Kidney capillary endothelial cell (primary cell): Measurements from ENCODE around the gene SUN2.

ENCODE experiments used
- DNase-seq: peaks from one replicate; pipeline ENCODE4 v3.0.0-alpha.2; 2018; ENCODE audit warnings: low spot score

SUN2 gene

DNA sequence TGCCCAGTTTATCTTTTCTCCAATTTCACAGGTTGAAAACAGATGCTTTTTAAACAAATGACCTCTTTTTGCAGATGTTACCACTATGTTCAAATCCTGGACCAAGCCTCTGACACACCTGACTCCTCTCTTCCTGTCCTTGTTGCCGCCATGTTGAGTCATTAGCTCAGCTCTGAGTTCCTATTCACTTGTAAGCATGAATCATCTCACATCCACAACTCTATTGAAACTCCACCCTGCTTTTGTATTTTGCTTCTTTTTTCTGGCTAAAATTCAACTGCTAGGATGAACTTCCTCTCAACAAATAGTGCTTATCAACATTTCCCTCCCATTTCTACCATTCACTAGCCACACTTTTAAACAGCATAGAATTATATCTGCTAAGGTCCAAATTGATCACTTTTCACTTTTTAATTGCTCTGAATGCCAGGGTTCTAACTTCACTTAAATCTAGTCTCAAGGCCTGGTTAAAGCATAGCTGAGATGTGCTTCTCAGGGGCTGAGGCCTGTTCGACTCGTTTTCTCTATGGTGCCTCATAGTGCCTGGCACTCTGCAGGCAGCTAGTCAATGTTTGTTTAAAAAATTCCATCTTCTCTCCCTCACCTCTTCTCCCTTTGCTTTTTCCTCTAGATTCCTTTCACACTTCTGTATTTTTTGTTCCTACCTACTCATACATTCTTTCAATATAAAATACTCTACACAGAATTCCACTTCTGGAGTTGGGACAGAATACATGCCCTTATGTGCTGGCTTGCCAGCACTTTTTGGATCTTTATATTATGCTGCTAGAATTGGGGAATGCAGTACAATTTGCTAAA, 59.0 kb downstream of the SUN2 start:
- peak; percentile 88 for DNase-seq

DNA sequence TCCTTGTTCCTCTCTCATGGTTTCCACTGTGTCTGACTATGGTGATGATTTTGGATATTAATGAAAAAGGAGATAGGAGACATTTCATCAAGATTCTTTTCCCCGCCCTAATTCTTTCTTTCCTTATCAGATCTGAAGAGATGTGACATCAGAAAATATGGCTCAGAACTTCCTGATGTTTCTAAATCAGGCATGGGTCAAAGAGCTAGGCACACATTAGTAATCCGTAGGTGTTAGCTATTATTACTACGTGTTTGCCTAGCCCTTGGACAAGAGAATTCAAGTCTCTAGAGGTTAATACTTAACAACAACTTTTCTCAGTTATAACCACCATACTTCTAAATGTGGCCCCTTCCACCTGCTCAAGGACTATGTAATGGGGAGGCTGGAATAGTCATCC, 60.9 kb downstream of the SUN2 start:
- no peak for DNase-seq

DNA sequence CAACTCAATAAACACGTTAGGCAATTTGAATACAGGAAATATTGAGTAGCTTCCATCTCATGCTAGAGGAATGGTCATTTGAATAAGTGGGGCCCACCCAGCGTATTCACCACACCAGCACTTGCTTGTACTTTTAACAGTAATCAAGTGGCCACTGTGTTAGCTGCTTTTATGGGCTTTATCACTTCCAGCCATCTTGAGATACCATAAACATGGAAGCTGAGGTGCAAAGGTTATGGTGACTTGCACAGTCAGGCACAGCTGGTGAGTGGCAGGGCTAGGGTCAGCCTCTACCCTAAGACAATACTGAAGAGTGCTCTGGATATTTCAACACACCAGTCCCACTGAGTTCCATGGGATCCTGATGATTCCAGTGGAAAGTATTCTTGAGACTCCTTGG, 61.7 kb downstream of the SUN2 start:
- DNase-seq, result no peak

DNA sequence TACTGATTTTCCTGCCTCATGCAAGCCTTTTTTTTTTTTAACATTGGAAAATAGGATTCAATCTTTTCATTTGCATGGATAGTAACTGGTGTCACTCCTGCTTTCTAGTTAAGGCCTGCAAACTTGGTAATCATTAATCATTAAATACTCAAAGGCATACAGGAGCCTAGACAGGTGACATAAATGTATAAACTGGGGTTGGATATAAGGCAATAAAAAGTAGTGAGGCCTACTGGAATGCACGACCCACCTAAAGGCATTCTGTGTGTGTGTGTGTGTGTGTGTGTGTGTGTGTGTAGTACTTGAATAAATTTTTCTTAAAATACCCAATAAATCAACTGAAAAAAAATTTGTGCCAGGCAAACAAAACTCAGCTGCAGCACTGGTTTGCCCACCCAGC, 66.1 kb downstream of the SUN2 start:
- DNase-seq, result no peak

DNA sequence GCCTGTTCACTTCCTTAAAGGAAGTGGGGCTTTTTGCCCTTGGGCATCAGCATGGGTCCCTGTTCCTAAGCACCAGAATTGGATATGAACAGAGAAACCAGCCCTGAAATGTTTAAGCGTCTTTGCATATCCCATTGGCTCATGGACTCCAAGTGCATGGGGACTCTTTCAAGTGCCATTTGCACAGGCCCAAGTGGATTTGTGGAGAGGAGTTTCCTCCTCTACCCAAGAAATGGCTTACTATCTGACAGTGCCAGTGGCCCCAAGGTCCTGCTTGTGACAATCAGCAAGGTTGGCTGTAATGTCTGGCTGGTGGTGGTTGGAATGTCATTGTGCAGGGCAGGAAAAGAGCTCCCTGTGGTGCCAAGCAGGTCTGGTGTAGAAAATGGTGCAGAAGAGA, 70.0 kb downstream of the SUN2 start:
- no peak for DNase-seq

DNA sequence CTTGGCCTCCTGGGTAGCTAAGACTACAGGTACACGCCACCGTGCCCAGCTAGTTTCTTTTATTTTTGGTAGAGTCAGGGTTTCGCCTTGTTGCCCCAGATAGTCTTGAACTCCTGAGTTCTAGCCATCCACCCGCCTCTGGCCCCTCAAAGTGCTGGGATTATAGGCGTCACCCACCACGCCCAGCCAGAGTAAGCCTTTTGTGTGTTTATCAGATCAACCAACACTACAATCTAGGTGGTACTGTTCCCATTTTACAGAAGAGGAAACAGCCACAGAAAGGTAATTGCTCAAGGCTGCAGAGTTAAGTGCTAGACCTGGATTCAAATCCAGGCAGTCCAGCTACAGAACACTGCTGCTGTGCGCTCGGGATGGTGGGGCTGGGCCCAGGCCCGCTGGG, 70.9 kb downstream of the SUN2 start:
- DNase-seq, result no peak
